Right lobe of liver (tissue), 6 donors: Measurements from ENCODE around the gene SGO2. TPM values are rescaled to one million over a fixed set of nuclear protein-coding genes. Genes with fewer than 3 reads are reported as not detected.

Source experiments
- ATAC-seq, 4 donors: fragments of 200-7000 bp; cut with Tn5 transposase; one replicate each; pipeline ENCODE4 v1.9.1; 2020; ENCODE audit warnings: mild to moderate bottlenecking in 4 of 4, moderate library complexity in 4 of 4
- DNase-seq, 3 donors: peaks; one replicate each; pipeline ENCODE4 v3.0.0-alpha.2; 2020
- H3K27ac ChIP-seq, 3 donors: fragments of 200-600 bp; one replicate each; pipeline ENCODE4 v1.8.0; 2022
- H3K27me3 ChIP-seq, 2 donors: fragments of 200-600 bp; one replicate each; pipeline ENCODE4 v1.8.0; 2022
- H3K36me3 ChIP-seq, 4 donors: fragments of 200-600 bp; sonication (generic) in 1 of 4; one replicate each; pipeline versions ENCODE4 v1.5.1 to v1.8.0; 2017 to 2022; ENCODE audit warnings: control low read depth in 1 of 4
- H3K4me1 ChIP-seq, 4 donors: fragments of 200-600 bp; sonication (generic) in 1 of 4; one replicate each; pipeline versions ENCODE4 v1.5.1 to v1.8.0; 2017 to 2022; ENCODE audit warnings: control low read depth in 1 of 4
- H3K4me3 ChIP-seq, 3 donors: fragments of 200-600 bp; one replicate each; pipeline ENCODE4 v1.8.0; 2022
- H3K9me3 ChIP-seq, 4 donors: fragments of 200-600 bp; sonication (generic) in 1 of 4; one replicate each; pipeline versions ENCODE4 v1.5.1 to v1.8.0; 2017 to 2022; ENCODE audit warnings: control low read depth in 1 of 4
- CTCF ChIP-seq, 4 donors: fragments of 200-600 bp in 3 of 4; fragments of 450-650 bp in 1 of 4; IDR thresholded peaks; one replicate each; pipeline versions ENCODE4 v1.5.1 to v1.8.0; 2016 to 2022; ENCODE audit warnings: antibody characterized with exemption in 4 of 4, mild to moderate bottlenecking in 2 of 4
- POLR2A ChIP-seq: fragments of 450-650 bp; IDR thresholded peaks from one replicate; pipeline ENCODE4 v1.6.1; 2017; ENCODE audit warnings: antibody characterized with exemption, mild to moderate bottlenecking
- WGBS: methylation state at CpG from one replicate; pipeline ENCODE4 v1.1.6; 2018; ENCODE audit warnings: low coverage, low lambda C conversion rate; ENCODE audit not compliant: insufficient coverage; ENCODE audit errors: missing lambda C conversion rate; 5-methylcytosine and 5-hydroxymethylcytosine counted together
- intact Hi-C, 2 donors: fragments of 100-400 bp; cut with DNase I; formaldehyde crosslinking; loops; one replicate each; pipeline versions ENCODE4 v1.11.2 to v1.14.1; 2022
- total RNA-seq, 6 experiments: library from RNA; depleted of rRNA in 2 of 6; stranded (reverse); fragments of >200 nt in 2 of 6; fragmentation: NEBNext Ultra II Directional in 3 of 6; extraction: Animal tissue kit (Norgen Biotek cat#: 25700) in 3 of 6; gene quantifications; one replicate each; pipeline versions ENCODE4 v1.1.0 to v1.2.4, GENCODE V29; 2016 to 2023
- donor health status: DM: no; HTN: yes; CAD: no.
- donor health status: DM: no; HTN: no; CAD: no.
- donor health status: DM: no; HTN: no; CAD: no.
- donor health status: DM: no; HTN: yes; CAD: no.
- donor health status: DM: no; HTN: yes; CAD: no.

The SGO2 gene
- total RNA-seq, 6 experiments from 2014 or later: 0.37 to 1.8 (median 0.92) TPM

- peaks cover 0 to 7% (median 3%) of the 10 kb centered on the region in 4 donors for H3K4me1 ChIP-seq
- no peak overlapping the region for H3K27ac ChIP-seq
- H3K27me3 ChIP-seq: no peaks in the 10 kb centered on the region
- WGBS: 57% methylated on average over 2 of the region's 2 CpGs
- no peak overlapping the region for H3K4me3 ChIP-seq
- ATAC-seq (peak in 3 of 4 donors; percentile 30 to 40 (median 40)), DNase-seq (no peak)
- H3K36me3 ChIP-seq: no peaks in the 10 kb centered on the region
- TF ChIP-seq POLR2A (no peak), CTCF (IDR thresholded peaks at IDR 0.05) (peak; percentile 35 to 63 (median 56))
- H3K9me3 ChIP-seq: no peaks in the 10 kb centered on the region
- intact Hi-C loops: loop anchor here in 1 of 2 donors (10.0 kb wide), 1 partner anchor 119 kb away; no protein-coding TSS in a partner anchor
These were observed 50.0 kb downstream of the SGO2 start for GRCh38 chr2:200575957-200576356.

- TF ChIP-seq POLR2A (no peak), CTCF (IDR thresholded peaks at IDR 0.05) (no peak)
- intact Hi-C loops: loop anchor here in 1 of 2 donors (10.0 kb wide), 1 partner anchor 118 kb away; no protein-coding TSS in a partner anchor
- ATAC-seq (no peak), DNase-seq (no peak)
- no peaks in the 10 kb centered on the region for H3K9me3 ChIP-seq
- no peak overlapping the region for H3K4me3 ChIP-seq
- WGBS: 92% methylated on average over 3 of the region's 3 CpGs
- no peaks in the 10 kb centered on the region for H3K36me3 ChIP-seq
- no peak overlapping the region for H3K27ac ChIP-seq
- H3K27me3 ChIP-seq: no peaks in the 10 kb centered on the region
- peaks cover 0 to 8% (median 4%) of the 10 kb centered on the region in 4 donors for H3K4me1 ChIP-seq
These were observed 51.0 kb downstream of the SGO2 start for GRCh38 chr2:200577027-200577426.

GRCh38 chr2:200578778-200579177, 52.8 kb downstream of the SGO2 start:
- TF ChIP-seq POLR2A (no peak), CTCF (IDR thresholded peaks at IDR 0.05) (peak; percentile 56 to 79 (median 76))
- intact Hi-C loops: loop anchor here in 1 of 2 donors (10.0 kb wide), 1 partner anchor 116 kb away; no protein-coding TSS in a partner anchor
- Histone ChIP-seq H3K27me3 (no peaks in the 10 kb centered on the region), H3K4me1 (peaks cover 0 to 18% (median 4%) of the 10 kb centered on the region in 4 donors), H3K36me3 (no peaks in the 10 kb centered on the region), H3K4me3 (no peak overlapping the region), H3K9me3 (no peaks in the 10 kb centered on the region), H3K27ac (peak overlapping the region in 1 of 3 donors; percentile 10)
- peak; percentile 95 to 99 (median 97) for ATAC-seq
- DNase-seq: peak in 1 of 3 donors; percentile 42
- WGBS: 0% methylated on average over 1 of the region's 1 CpG

GRCh38 chr2:200584639-200585038, 58.6 kb downstream of the SGO2 start:
- intact Hi-C loops: no loop called here
- 84% methylated on average over 3 of the region's 3 CpGs for WGBS
- ATAC-seq: no peak

More at GRCh38 chr2:200584639-200585038, 58.6 kb downstream of the SGO2 start:
- no peak for TF ChIP-seq POLR2A
- TF ChIP-seq CTCF (IDR thresholded peaks at IDR 0.05): no peak
- DNase-seq: no peak
- no peaks in the 10 kb centered on the region for H3K27me3 ChIP-seq
- H3K4me1 ChIP-seq: peaks cover 0 to 37% (median 5%) of the 10 kb centered on the region in 4 donors
- no peak overlapping the region for H3K4me3 ChIP-seq
- H3K27ac ChIP-seq: no peak overlapping the region
- no peaks in the 10 kb centered on the region for H3K9me3 ChIP-seq
- H3K36me3 ChIP-seq: peaks cover 0 to 5% (median 0%) of the 10 kb centered on the region in 4 donors
